Testis (tissue), 3 donors: ENCODE results near the gene RNF187. TPM values are rescaled to one million over a fixed set of nuclear protein-coding genes. Genes with fewer than 3 reads are reported as not detected.

ENCODE experiments used
- DNase-seq: peaks from one replicate; pipeline ENCODE4 v3.0.0-alpha.2; 2019
- H3K27ac ChIP-seq, 2 donors: fragments of 200-600 bp; sonication (generic); one replicate each; pipeline ENCODE4 v1.5.1; 2019
- H3K27me3 ChIP-seq: fragments of 200-600 bp; sonication (generic); one replicate; pipeline ENCODE4 v1.5.1; 2019
- H3K36me3 ChIP-seq: fragments of 200-600 bp; sonication (generic); one replicate; pipeline ENCODE4 v1.5.1; 2017; ENCODE audit warnings: low read depth; ENCODE audit errors: missing control alignments
- H3K4me1 ChIP-seq: fragments of 200-600 bp; sonication (generic); one replicate; pipeline ENCODE4 v1.5.1; 2019
- H3K4me3 ChIP-seq, 2 donors: fragments of 200-600 bp; sonication (generic); one replicate each; pipeline ENCODE4 v1.5.1; 2017 to 2019
- H3K9me3 ChIP-seq: fragments of 200-600 bp; sonication (generic); one replicate; pipeline ENCODE4 v1.5.1; 2017
- CTCF ChIP-seq, 3 experiments: fragments of 450-650 bp in 2 of 3; fragments of 200-600 bp in 1 of 3; sonication (generic) in 1 of 3; IDR thresholded peaks; one replicate each; pipeline ENCODE4 v1.5.1; 2016 to 2019; ENCODE audit warnings: antibody characterized with exemption in 3 of 3, mild to moderate bottlenecking in 2 of 3, moderate library complexity in 1 of 3
- POLR2A ChIP-seq: fragments of 450-650 bp; IDR thresholded peaks from one replicate; pipeline ENCODE4 v1.6.1; 2017; ENCODE audit warnings: antibody characterized with exemption, mild to moderate bottlenecking, moderate library complexity
- WGBS, 2 donors: methylation state at CpG; one replicate each; pipeline ENCODE4 v1.1.5; 2018; 5-methylcytosine and 5-hydroxymethylcytosine counted together
- intact Hi-C: fragments of 100-400 bp; cut with DNase I; formaldehyde crosslinking; loops from one replicate; pipeline ENCODE4 v1.15.1; 2023; ENCODE audit warnings: low total_unique reads
- polyA plus RNA-seq: library from polyadenylated mRNA; stranded (reverse); fragments of 350-450 nt; fragmentation: Illumina TruSeq; extraction: RNeasy Lipid Tissue Mini Kit (QIAGEN cat#74804); gene quantifications from one replicate; pipeline ENCODE4 v1.2.3, GENCODE V29; 2014; ENCODE audit warnings: low read depth, low replicate concordance; ENCODE audit not compliant: insufficient read depth
- total RNA-seq, 2 donors: library from RNA; depleted of rRNA; stranded (reverse); fragments of >200 nt; gene quantifications; one replicate each; pipeline ENCODE4 v1.2.3, GENCODE V29; 2016

The RNF187 gene
- total and polyA plus RNA-seq, 3 donors from 2014 or later = 49.3 to 109 (median 86.8) TPM

GRCh38 chr1:228488818-228489674 is 1.9 kb downstream of the RNF187 start:
- no peaks in the 10 kb centered on the region for H3K9me3 ChIP-seq
- intact Hi-C loops = no loop called here
- no peak overlapping the region for H3K4me3 ChIP-seq
- WGBS, 2 donors = 72 to 73% methylated on average over 9 of the region's 9 CpGs
- no peaks in the 10 kb centered on the region for H3K36me3 ChIP-seq
- TF ChIP-seq CTCF (IDR thresholded peaks at IDR 0.05) = no peak
- no peak for TF ChIP-seq POLR2A
- DNase-seq = no peak
- no peak overlapping the region for H3K27ac ChIP-seq
- H3K27me3 ChIP-seq = no peaks in the 10 kb centered on the region
- peaks cover 10% of the 10 kb centered on the region for H3K4me1 ChIP-seq

GRCh38 chr1:228490120-228491078 is 3.2 kb downstream of the RNF187 start:
- H3K9me3 ChIP-seq = no peaks in the 10 kb centered on the region
- 82 to 93% methylated on average over 5 to 6 of the region's 6 CpGs for WGBS, 2 donors
- intact Hi-C loops = loop anchor here (10.0 kb wide), 1 partner anchor 356 kb away; no protein-coding TSS in a partner anchor
- H3K4me1 ChIP-seq = peaks cover 10% of the 10 kb centered on the region
- no peaks in the 10 kb centered on the region for H3K27me3 ChIP-seq
- H3K27ac ChIP-seq = no peak overlapping the region
- DNase-seq = no peak
- no peaks in the 10 kb centered on the region for H3K36me3 ChIP-seq
- no peak overlapping the region for H3K4me3 ChIP-seq
- no peak for TF ChIP-seq POLR2A
- TF ChIP-seq CTCF (IDR thresholded peaks at IDR 0.05) = no peak

GRCh38 chr1:228493141-228494043 is 6.2 kb downstream of the RNF187 start:
- no peaks in the 10 kb centered on the region for H3K36me3 ChIP-seq
- H3K9me3 ChIP-seq = no peaks in the 10 kb centered on the region
- peaks cover 6% of the 10 kb centered on the region for H3K4me1 ChIP-seq
- TF ChIP-seq CTCF (IDR thresholded peaks at IDR 0.05) (no peak), POLR2A (no peak)
- DNase-seq = no peak
- H3K27me3 ChIP-seq = no peaks in the 10 kb centered on the region
- no peak overlapping the region for H3K4me3 ChIP-seq
- intact Hi-C loops = loop anchor here (10.0 kb wide), 1 partner anchor 359 kb away; no protein-coding TSS in a partner anchor
- 85 to 89% methylated on average over 28 of the region's 28 CpGs for WGBS, 2 donors
- H3K27ac ChIP-seq = no peak overlapping the region

GRCh38 chr1:228494044-228494353 is 6.8 kb downstream of the RNF187 start:
- no peak for DNase-seq
- intact Hi-C loops = loop anchor here (10.0 kb wide), 1 partner anchor 359 kb away; no protein-coding TSS in a partner anchor
- TF ChIP-seq POLR2A = no peak
- no peak for TF ChIP-seq CTCF (IDR thresholded peaks at IDR 0.05)
- Histone ChIP-seq H3K36me3 (no peaks in the 10 kb centered on the region), H3K4me1 (peaks cover 3% of the 10 kb centered on the region), H3K27ac (no peak overlapping the region), H3K9me3 (no peaks in the 10 kb centered on the region), H3K4me3 (no peak overlapping the region), H3K27me3 (no peaks in the 10 kb centered on the region)
- WGBS, 2 donors = 82 to 87% methylated on average over 7 to 9 of the region's 9 CpGs
